IMR-90 (cell line): Measurements from ENCODE around the gene NPBWR2. TPM values are rescaled to one million over a fixed set of nuclear protein-coding genes. Genes with fewer than 3 reads are reported as not detected.

ENCODE experiments used
- ATAC-seq: fragments of 200-7000 bp; cut with Tn5 transposase; 2 replicates; pipeline ENCODE4 v1.9.1; 2020; ENCODE audit warnings: low read depth, mild to moderate bottlenecking, moderate library complexity
- BruUV-seq: library from RNA; stranded (reverse); fragments of 400-500 nt; replicated peaks from 2 replicates; lab custom pipeline; 2021; lab: Mats Ljungman, UMichigan
- CTCF ChIA-PET: fragments of 300-600 bp; formaldehyde crosslinking; extraction: SDS; loops from one replicate; lab custom pipeline; 2021; ENCODE audit warnings: antibody characterized with exemption; lab: Yijun Ruan, JAX
- POLR2A ChIA-PET: fragments of 300-600 bp; sonication (Branson Sonifier 250); formaldehyde crosslinking; loops from one replicate; lab custom pipeline; 2022; ENCODE audit warnings: antibody characterized with exemption; ENCODE audit not compliant: unreplicated experiment; lab: Charles Lee
- DNase-seq: peaks from one replicate; pipeline ENCODE4 v3.0.0; 2013
- H2AFZ ChIP-seq: replicated peaks from 2 replicates; pipeline ENCODE3; 2013; ENCODE audit warnings: low read length, mild to moderate bottlenecking; ENCODE audit not compliant: poor library complexity
- H2AK5ac ChIP-seq: 2 replicates; pipeline ENCODE4 v1.6.1; 2013; ENCODE audit warnings: low read depth, low read length, inconsistent platforms
- H2AK9ac ChIP-seq: replicated peaks from 2 replicates; pipeline ENCODE3; 2013; ENCODE audit warnings: mild to moderate bottlenecking, low read depth, low read length, moderate library complexity; ENCODE audit not compliant: poor library complexity
- H2BK120ac ChIP-seq: 2 replicates; pipeline ENCODE4 v1.6.1; 2013; ENCODE audit warnings: low read depth, low read length, inconsistent platforms
- H2BK15ac ChIP-seq: 3 replicates; pipeline ENCODE4 v1.6.1; 2013; ENCODE audit warnings: low read depth, low read length, inconsistent platforms
- H2BK20ac ChIP-seq: 2 replicates; pipeline ENCODE4 v1.6.1; 2013; ENCODE audit warnings: low read depth, mild to moderate bottlenecking, inconsistent platforms, low read length, moderate library complexity
- H2BK5ac ChIP-seq: 2 replicates; pipeline ENCODE4 v1.6.1; 2013; ENCODE audit warnings: mild to moderate bottlenecking, low read depth, low read length, inconsistent platforms; ENCODE audit not compliant: poor library complexity, severe bottlenecking
- H3K14ac ChIP-seq: replicated peaks from 2 replicates; pipeline ENCODE4 v1.6.1; 2013; ENCODE audit warnings: low read depth, low read length, inconsistent platforms
- H3K18ac ChIP-seq: 2 replicates; pipeline ENCODE4 v1.6.1; 2013; ENCODE audit warnings: low read depth, low read length, control low read depth
- H3K23ac ChIP-seq: 2 replicates; pipeline ENCODE4 v1.6.1; 2013; ENCODE audit warnings: low read depth, low read length, inconsistent platforms
- H3K27ac ChIP-seq: 2 replicates; pipeline ENCODE4 v1.5.1; 2013; ENCODE audit warnings: mild to moderate bottlenecking, control low read depth, low read length; ENCODE audit not compliant: insufficient read depth
- H3K27me3 ChIP-seq: 2 replicates; pipeline ENCODE4 v1.6.1; 2013; ENCODE audit warnings: low read length; ENCODE audit not compliant: control insufficient read depth, insufficient read depth
- H3K36me3 ChIP-seq: 2 replicates; pipeline ENCODE4 v1.6.1; 2013; ENCODE audit warnings: low read length, mixed read lengths; ENCODE audit not compliant: control insufficient read depth, insufficient read depth
- H3K4ac ChIP-seq: 2 replicates; pipeline ENCODE4 v1.6.1; 2013; ENCODE audit warnings: low read depth, low read length, inconsistent platforms
- H3K4me1 ChIP-seq: 2 replicates; pipeline ENCODE4 v1.6.1; 2013; ENCODE audit warnings: low read length, mixed read lengths; ENCODE audit not compliant: control insufficient read depth, insufficient read depth
- H3K4me2 ChIP-seq: 2 replicates; pipeline ENCODE4 v1.6.1; 2013; ENCODE audit warnings: low read depth, mild to moderate bottlenecking, control low read depth, low read length, moderate library complexity
- H3K4me3 ChIP-seq: 2 replicates; pipeline ENCODE4 v1.5.1; 2013; ENCODE audit warnings: low read depth, mild to moderate bottlenecking, control low read depth, low read length, moderate library complexity; ENCODE audit not compliant: insufficient read depth
- H3K56ac ChIP-seq: 2 replicates; pipeline ENCODE4 v1.6.1; 2013; ENCODE audit warnings: low read length, inconsistent platforms; ENCODE audit not compliant: insufficient read depth; ENCODE audit errors: extremely low read depth
- H3K79me1 ChIP-seq, 2 experiments: 2 replicates each; pipeline ENCODE4 v1.6.1; 2013; ENCODE audit warnings: low read length in 2 of 2, inconsistent platforms in 1 of 2, low read depth in 1 of 2
- H3K9ac ChIP-seq: 2 replicates; pipeline ENCODE4 v1.6.1; 2013; ENCODE audit warnings: low read depth, low read length, control low read depth
- H3K9me1 ChIP-seq: 2 replicates; pipeline ENCODE4 v1.6.1; 2013; ENCODE audit warnings: low read length, inconsistent platforms; ENCODE audit not compliant: insufficient read depth
- H3K9me3 ChIP-seq: 2 replicates; pipeline ENCODE4 v1.6.1; 2013; ENCODE audit warnings: low read length; ENCODE audit not compliant: control insufficient read depth, insufficient read depth
- H4K20me1 ChIP-seq: 2 replicates; pipeline ENCODE4 v1.6.1; 2013; ENCODE audit warnings: low read length, inconsistent platforms; ENCODE audit not compliant: insufficient read depth
- H4K5ac ChIP-seq: 2 replicates; pipeline ENCODE4 v1.6.1; 2013; ENCODE audit warnings: mild to moderate bottlenecking, low read depth, low read length, control low read depth
- H4K8ac ChIP-seq, 2 experiments: 2 replicates each; pipeline ENCODE4 v1.6.1; 2013; ENCODE audit warnings: low read depth in 2 of 2, low read length in 2 of 2, control low read depth in 1 of 2, inconsistent platforms in 1 of 2
- H4K91ac ChIP-seq: 2 replicates; pipeline ENCODE4 v1.6.1; 2013; ENCODE audit warnings: low read depth, low read length, inconsistent platforms; ENCODE audit not compliant: insufficient read depth
- BHLHE40 ChIP-seq: fragments of 150-350 bp; IDR thresholded peaks from 2 replicates; pipeline ENCODE4 v1.6.1; 2016; ENCODE audit warnings: mild to moderate bottlenecking, low read depth, low read length
- CEBPB ChIP-seq: IDR thresholded peaks from 2 replicates; pipeline ENCODE4 v1.6.1; 2012; ENCODE audit warnings: low read depth, low read length, improper control_type of control experiment
- CHD1 ChIP-seq: IDR thresholded peaks from 2 replicates; pipeline ENCODE4 v1.6.1; 2012; ENCODE audit warnings: low read depth, low read length, improper control_type of control experiment
- CTCF ChIP-seq: conservative IDR thresholded peaks from 2 replicates; pipeline ENCODE4 v1.5.1; 2012; ENCODE audit warnings: mild to moderate bottlenecking, low read depth, low read length, improper control_type of control experiment
- ELK1 ChIP-seq: fragments of 150-350 bp; IDR thresholded peaks from 2 replicates; pipeline ENCODE4 v1.6.1; 2016; ENCODE audit warnings: low read depth, mild to moderate bottlenecking, low read length, moderate library complexity, borderline replicate concordance
- FOS ChIP-seq: fragments of 150-350 bp; IDR thresholded peaks from 2 replicates; pipeline ENCODE4 v1.6.1; 2016; ENCODE audit warnings: low read depth, low read length
- MAFK ChIP-seq: IDR thresholded peaks from 2 replicates; pipeline ENCODE4 v1.6.1; 2012; ENCODE audit warnings: low read depth, low read length, improper control_type of control experiment
- MAZ ChIP-seq: IDR thresholded peaks from 2 replicates; pipeline ENCODE4 v1.6.1; 2012; ENCODE audit warnings: low read depth, mild to moderate bottlenecking, low read length, improper control_type of control experiment, moderate library complexity, borderline replicate concordance
- MXI1 ChIP-seq: IDR thresholded peaks from 2 replicates; pipeline ENCODE4 v1.6.1; 2012; ENCODE audit warnings: low read depth, mild to moderate bottlenecking, low read length, moderate library complexity, borderline replicate concordance
- NFE2L2 ChIP-seq: fragments of 150-350 bp; IDR thresholded peaks from 2 replicates; pipeline ENCODE4 v1.6.1; 2016; ENCODE audit warnings: low read depth, mild to moderate bottlenecking, low read length
- POLR2A ChIP-seq: IDR thresholded peaks from 2 replicates; pipeline ENCODE4 v1.6.1; 2012; ENCODE audit warnings: mild to moderate bottlenecking, low read depth, low read length
- RAD21 ChIP-seq: IDR thresholded peaks from 2 replicates; pipeline ENCODE4 v1.6.1; 2012; ENCODE audit warnings: low read length, improper control_type of control experiment
- RCOR1 ChIP-seq: IDR thresholded peaks from 2 replicates; pipeline ENCODE4 v1.6.1; 2012; ENCODE audit warnings: mild to moderate bottlenecking, low read length, improper control_type of control experiment; ENCODE audit not compliant: insufficient replicate concordance
- RFX5 ChIP-seq: IDR thresholded peaks from 2 replicates; pipeline ENCODE4 v1.8.0; 2012; ENCODE audit warnings: low read depth, mild to moderate bottlenecking, low read length, moderate library complexity
- SMC3 ChIP-seq: fragments of 150-350 bp; IDR thresholded peaks from 2 replicates; pipeline ENCODE4 v1.6.1; 2016; ENCODE audit warnings: low read depth, mild to moderate bottlenecking, antibody characterized with exemption, low read length, moderate library complexity
- USF2 ChIP-seq: fragments of 150-350 bp; IDR thresholded peaks from 2 replicates; pipeline ENCODE4 v1.6.1; 2017; ENCODE audit warnings: mild to moderate bottlenecking, antibody characterized with exemption, low read length, low read depth
- WGBS, 2 experiments: methylation state at CpG; one replicate each; pipeline versions ENCODE4 v1.1.5 to v1.1.7; 2013; ENCODE audit warnings: missing lambda C conversion rate in 2 of 2; ENCODE audit not compliant: insufficient read length in 1 of 2; ENCODE audit errors: extremely low coverage in 2 of 2; 5-methylcytosine and 5-hydroxymethylcytosine counted together
- dilution Hi-C: fragments of 300-500 bp; cut with HindIII; formaldehyde crosslinking; loops from one replicate; pipeline ENCODE4 v1.14.3; 2018; ENCODE audit warnings: low sequenced_read_pairs; ENCODE audit not compliant: unreplicated experiment
- in situ Hi-C: fragments of 300-500 bp; cut with MboI; formaldehyde crosslinking; loops from 3 replicates; pipeline ENCODE4 v1.14.3; 2019; ENCODE audit warnings: low sequenced_read_pairs, inconsistent platforms, mixed read lengths
- intact Hi-C: fragments of 100-400 bp; cut with micrococcal nuclease; formaldehyde crosslinking; loops from 2 replicates; pipeline ENCODE4 v1.10.0; 2022
- polyA plus RNA-seq, 3 experiments: library from polyadenylated mRNA; depleted of rRNA; stranded (reverse); fragments of >200 nt; gene quantifications; 2 replicates each; pipeline ENCODE4 v1.2.3, GENCODE V29; 2012; ENCODE audit warnings: low replicate concordance in 1 of 3
- total RNA-seq: library from RNA; depleted of rRNA; stranded (reverse); fragments of >200 nt; gene quantifications from 2 replicates; pipeline ENCODE4 v1.2.3, GENCODE V29; 2012

The NPBWR2 gene
- total and polyA plus RNA-seq, 2 of the 4 experiments (the other 2 are of a cell fraction) = not detected

DNA sequence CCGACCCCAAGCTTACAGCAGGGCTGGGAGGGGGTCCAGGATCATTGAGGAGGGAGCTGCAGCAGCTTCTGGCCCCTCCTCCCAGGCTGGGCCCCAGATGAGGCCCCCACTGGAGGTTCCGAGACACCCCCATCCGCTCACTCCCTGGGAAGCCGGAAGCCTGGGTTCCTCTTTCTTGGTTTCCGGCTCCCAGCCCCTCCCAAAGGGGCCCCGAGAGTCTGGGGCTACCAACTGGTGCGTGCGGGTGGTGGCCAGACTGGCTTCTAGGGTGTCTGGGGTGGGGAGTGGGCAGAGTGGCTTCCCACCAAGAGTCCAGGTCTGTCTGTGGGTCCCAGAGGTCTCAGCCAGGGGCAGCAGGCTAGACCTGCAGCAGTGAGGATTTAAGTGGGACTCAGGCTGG lies 30.3 kb downstream of the NPBWR2 start:
- no peak overlapping the region for H3K14ac ChIP-seq
- H4K91ac ChIP-seq = no peak overlapping the region
- H3K4me3 ChIP-seq = no peak overlapping the region
- no peak overlapping the region for H2AFZ ChIP-seq
- DNase-seq (no peak), ATAC-seq (no peak)
- no TSS peak for BruUV-seq
- H2BK120ac ChIP-seq = no peak overlapping the region
- no peak for TF ChIP-seq USF2
- TF ChIP-seq ELK1 = no peak
- TF ChIP-seq MAFK = no peak
- no peak for TF ChIP-seq MAZ
- TF ChIP-seq RAD21 = no peak
- TF ChIP-seq SMC3 = no peak
- no peak for TF ChIP-seq MXI1
- no peak for TF ChIP-seq FOS
- TF ChIP-seq CTCF = no peak
- no peak for TF ChIP-seq CEBPB
- TF ChIP-seq CHD1 = no peak
- TF ChIP-seq BHLHE40 = no peak
- no peak for TF ChIP-seq RCOR1
- no peak for TF ChIP-seq POLR2A
- no peak for TF ChIP-seq RFX5
- TF ChIP-seq NFE2L2 = no peak
- no peak overlapping the region for H2BK15ac ChIP-seq
- no peak overlapping the region for H2BK5ac ChIP-seq
- no peak overlapping the region for H3K56ac ChIP-seq
- peaks cover 4% of the 10 kb centered on the region; the same call in 1 of the 2 replicates for H3K27me3 ChIP-seq
- peaks cover 6 to 8% of the 10 kb centered on the region in 2 experiments; a peak in 3 of 4 replicates for H3K79me1 ChIP-seq
- no peak overlapping the region for H3K9ac ChIP-seq
- peaks cover 6% of the 10 kb centered on the region for H4K20me1 ChIP-seq
- no peak overlapping the region for H3K4me2 ChIP-seq
- no peak overlapping the region for H2BK20ac ChIP-seq
- no peak overlapping the region for H2AK5ac ChIP-seq
- no peaks in the 10 kb centered on the region for H3K9me3 ChIP-seq
- H3K4me1 ChIP-seq = peaks cover 11% of the 10 kb centered on the region
- POLR2A ChIA-PET = no interaction called here
- no peaks in the 10 kb centered on the region for H3K9me1 ChIP-seq
- 100% methylated on average over 3 of the region's 8 CpGs; no CpG with 5 or more reads in 1 of the 2 experiments for whole genome bisulfite sequencing, 2 experiments
- intact Hi-C loops = no loop called here
- dilution Hi-C loops = no loop called here
- H3K36me3 ChIP-seq = peaks cover 21% of the 10 kb centered on the region; the same call in 1 of the 2 replicates
- H3K4ac ChIP-seq = no peak overlapping the region
- H3K23ac ChIP-seq = no peak overlapping the region
- H4K8ac ChIP-seq = no peak overlapping the region
- in situ Hi-C loops = no loop called here
- CTCF ChIA-PET = no interaction called here
- peak overlapping the region; percentile 16 for H2AK9ac ChIP-seq
- no peak overlapping the region for H4K5ac ChIP-seq
- no peak overlapping the region for H3K18ac ChIP-seq
- H3K27ac ChIP-seq = no peak overlapping the region
